HepG2 (cell line): ENCODE measurements around the gene ATP10A. TPM values are rescaled to one million over a fixed set of nuclear protein-coding genes. Genes with fewer than 3 reads are reported as not detected.

Experiments used
- ATAC-seq: fragments of 200-7000 bp; cut with Tn5 transposase; 3 replicates; pipeline ENCODE4 v1.9.1; 2020; ENCODE audit warnings: mild to moderate bottlenecking, moderate library complexity
- BruUV-seq: library from RNA; stranded (reverse); fragments of 400-500 nt; replicated peaks from 2 replicates; lab custom pipeline; 2021; lab: Mats Ljungman, UMichigan
- CTCF ChIA-PET: fragments of 300-600 bp; formaldehyde crosslinking; extraction: SDS; loops from one replicate; lab custom pipeline; 2021; ENCODE audit warnings: low total read pairs, inconsistent platforms, low intra/inter-chr PET ratio; lab: Yijun Ruan, JAX
- POLR2A ChIA-PET: fragments of 350-600 bp; sonication (Branson Sonifier 250); formaldehyde crosslinking; loops from one replicate; lab custom pipeline; 2020; ENCODE audit warnings: antibody characterized with exemption, inconsistent platforms; lab: Yijun Ruan, JAX
- DNase-seq: peaks from one replicate; pipeline ENCODE4 v3.0.0-alpha.2; 2015; ENCODE audit warnings: low spot score
- FAIRE-seq: peaks from 3 replicates; lab custom pipeline; 2011; peaks lifted over from hg19 to GRCh38; lab: Jason Lieb, UNC
- H2AFZ ChIP-seq: one replicate; pipeline ENCODE4 v1.6.1; 2011; ENCODE audit warnings: low read length, inconsistent platforms
- H3K27ac ChIP-seq: fragments of 300-600 bp; 3 replicates; pipeline ENCODE4 v1.8.0; 2011; ENCODE audit warnings: mixed run types, mild to moderate bottlenecking, mixed read lengths, low read length, inconsistent platforms; ENCODE audit not compliant: insufficient read depth; ENCODE audit errors: extremely low read length
- H3K27me3 ChIP-seq, 2 experiments: fragments of 200-600 bp in 1 of 2; 2 replicates in 1 of 2; 3 replicates in 1 of 2; pipeline versions ENCODE4 v1.6.0 to v1.8.0; 2011; ENCODE audit warnings: low read length in 2 of 2, mild to moderate bottlenecking in 2 of 2, moderate library complexity in 2 of 2, inconsistent platforms in 1 of 2; ENCODE audit not compliant: insufficient read depth in 2 of 2, control insufficient read depth in 1 of 2
- H3K36me3 ChIP-seq, 2 experiments: fragments of 200-600 bp in 1 of 2; replicated peaks in 1 of 2; 2 replicates in 1 of 2; 3 replicates in 1 of 2; pipeline versions ENCODE4 v1.5.1 to v1.8.0; 2011; ENCODE audit warnings: low read length in 2 of 2, inconsistent platforms in 1 of 2; ENCODE audit not compliant: insufficient read depth in 2 of 2, control insufficient read depth in 1 of 2
- H3K4me1 ChIP-seq: 2 replicates; pipeline ENCODE4 v1.5.1; 2012; ENCODE audit warnings: low read length, inconsistent platforms; ENCODE audit not compliant: insufficient read depth
- H3K4me2 ChIP-seq: 2 replicates; pipeline ENCODE4 v1.6.0; 2011; ENCODE audit warnings: low read depth, low read length, inconsistent platforms
- H3K4me3 ChIP-seq, 3 experiments: fragments of 200-600 bp in 1 of 3; sonication (generic), shearing (Covaris generic) in 1 of 3; replicated peaks in 1 of 3; 2 replicates each; pipeline ENCODE4 v1.5.1; 2011 to 2016; ENCODE audit warnings: low read length in 3 of 3, inconsistent platforms in 2 of 3, low read depth in 2 of 3, mild to moderate bottlenecking in 2 of 3, control low read depth in 1 of 3, mixed read lengths in 1 of 3; ENCODE audit not compliant: insufficient read depth in 1 of 3
- H3K79me2 ChIP-seq: one replicate; pipeline ENCODE4 v1.6.1; 2011; ENCODE audit warnings: low read length, inconsistent platforms; ENCODE audit not compliant: insufficient read depth
- H3K9ac ChIP-seq: 2 replicates; pipeline ENCODE4 v1.6.0; 2011; ENCODE audit warnings: mild to moderate bottlenecking, low read depth, low read length, inconsistent platforms; ENCODE audit not compliant: insufficient read depth
- H3K9me3 ChIP-seq: 2 replicates; pipeline ENCODE4 v1.5.1; 2012; ENCODE audit warnings: mild to moderate bottlenecking, low read length
- H4K20me1 ChIP-seq: 2 replicates; pipeline ENCODE4 v1.6.0; 2011; ENCODE audit warnings: inconsistent platforms, mild to moderate bottlenecking, low read length, moderate library complexity; ENCODE audit not compliant: insufficient read depth
- E2F1 ChIP-seq: sonication (generic); formaldehyde crosslinking; IDR thresholded peaks from 2 replicates; pipeline ENCODE4 v1.5.0; 2020; ENCODE audit warnings: missing genetic modification reagents
- GRHL1 ChIP-seq: sonication (generic); formaldehyde crosslinking; conservative IDR thresholded peaks from 2 replicates; pipeline ENCODE4 v1.8.0; 2022; ENCODE audit warnings: missing genetic modification reagents
- MYNN ChIP-seq: sonication (generic); formaldehyde crosslinking; IDR thresholded peaks from 2 replicates; pipeline ENCODE4 v1.4.0; 2020; ENCODE audit warnings: mild to moderate bottlenecking, low read depth, missing genetic modification reagents
- NFIB ChIP-seq: sonication (generic); formaldehyde crosslinking; IDR thresholded peaks from 2 replicates; pipeline ENCODE4 v1.9.0; 2021; ENCODE audit warnings: missing genetic modification reagents, mild to moderate bottlenecking, borderline replicate concordance
- POLR2A ChIP-seq, 2 experiments: IDR thresholded peaks; 2 replicates each; pipeline ENCODE4 v1.6.1; 2011; ENCODE audit warnings: low read depth in 2 of 2, low read length in 2 of 2, mild to moderate bottlenecking in 1 of 2, moderate library complexity in 1 of 2; ENCODE audit not compliant: insufficient read depth in 1 of 2
- TP53 ChIP-seq: sonication (generic); formaldehyde crosslinking; conservative IDR thresholded peaks from 2 replicates; pipeline ENCODE4 v1.4.0; 2020; ENCODE audit warnings: missing genetic modification reagents
- ZNF124 ChIP-seq: sonication (generic); formaldehyde crosslinking; IDR thresholded peaks from 2 replicates; pipeline ENCODE4 v1.4.0; 2020; ENCODE audit warnings: missing genetic modification reagents
- ZNF354B ChIP-seq: sonication (generic); formaldehyde crosslinking; IDR thresholded peaks from 2 replicates; pipeline ENCODE4 v1.8.0; 2022; ENCODE audit warnings: mild to moderate bottlenecking, missing genetic modification reagents
- ZNF441 ChIP-seq: sonication (generic); formaldehyde crosslinking; IDR thresholded peaks from 2 replicates; pipeline ENCODE4 v1.7.0; 2021; ENCODE audit warnings: missing genetic modification reagents, borderline replicate concordance
- ZNF549 ChIP-seq: sonication (generic); formaldehyde crosslinking; IDR thresholded peaks from 2 replicates; pipeline ENCODE4 v1.5.0; 2020; ENCODE audit warnings: missing genetic modification reagents
- ZNF674 ChIP-seq: sonication (generic); formaldehyde crosslinking; IDR thresholded peaks from 2 replicates; pipeline ENCODE4 v1.5.0; 2020; ENCODE audit warnings: low read depth, mild to moderate bottlenecking, missing genetic modification reagents
- ZNF713 ChIP-seq: sonication (generic); formaldehyde crosslinking; IDR thresholded peaks from 2 replicates; pipeline ENCODE4 v1.4.0; 2020; ENCODE audit warnings: mild to moderate bottlenecking, missing genetic modification reagents
- ZNF782 ChIP-seq: sonication (generic); formaldehyde crosslinking; IDR thresholded peaks from 2 replicates; pipeline ENCODE4 v1.4.0; 2020; ENCODE audit warnings: missing genetic modification reagents, mild to moderate bottlenecking, borderline replicate concordance
- WGBS: methylation state at CpG from one replicate; pipeline ENCODE4 v1.1.6; 2017; ENCODE audit warnings: low lambda C conversion rate; 5-methylcytosine and 5-hydroxymethylcytosine counted together
- in situ Hi-C: cut with HindIII; loops from 2 replicates; pipeline ENCODE4 v1.10.0; 2017; ENCODE audit warnings: low pct_unique_long_range_greater_than_20kb; ENCODE audit not compliant: extremely low pct_ligation_motif_present
- intact Hi-C: fragments of 100-400 bp; cut with micrococcal nuclease; formaldehyde crosslinking; loops from one replicate; pipeline ENCODE4 v1.10.0; 2022; ENCODE audit not compliant: unreplicated experiment
- polyA plus RNA-seq, 8 experiments: library from polyadenylated mRNA; depleted of rRNA in 3 of 8; stranded (reverse) in 7 of 8; unstranded in 1 of 8; fragments of >200 nt; fragmentation: Illumina TruSeq in 4 of 8; extraction: Trizol in 4 of 8; gene quantifications; 2 replicates each; pipeline versions ENCODE4 v1.2.1 to v1.2.3, GENCODE V29; 2011 to 2016; ENCODE audit warnings: low read depth in 4 of 8, missing spikeins in 1 of 8, mixed read lengths in 1 of 8; ENCODE audit not compliant: insufficient read depth in 1 of 8
- total RNA-seq, 5 experiments: library from RNA; depleted of rRNA; stranded (reverse); fragments of >200 nt; fragmentation: Illumina TruSeq; extraction: Trizol; gene quantifications; 2 replicates each; pipeline ENCODE4 v1.2.3, GENCODE V29; 2016; ENCODE audit warnings: low read depth in 1 of 5
- TF ChIP-seq, protein P1 (sequence below): sonication (generic); formaldehyde crosslinking; IDR thresholded peaks from 2 replicates; pipeline ENCODE4 v1.4.0; 2020; ENCODE audit warnings: missing genetic modification reagents
- TF ChIP-seq, protein P2 (sequence below): sonication (generic); formaldehyde crosslinking; IDR thresholded peaks from 2 replicates; pipeline ENCODE4 v1.8.0; 2022; ENCODE audit warnings: mild to moderate bottlenecking, missing genetic modification reagents, borderline replicate concordance

Gene ATP10A
- total and polyA plus RNA-seq, 2 of the 13 experiments (the other 11 are each of a cell fraction or from before 2014, with no cell fraction given), result 0.58 to 4.2 TPM

DNA sequence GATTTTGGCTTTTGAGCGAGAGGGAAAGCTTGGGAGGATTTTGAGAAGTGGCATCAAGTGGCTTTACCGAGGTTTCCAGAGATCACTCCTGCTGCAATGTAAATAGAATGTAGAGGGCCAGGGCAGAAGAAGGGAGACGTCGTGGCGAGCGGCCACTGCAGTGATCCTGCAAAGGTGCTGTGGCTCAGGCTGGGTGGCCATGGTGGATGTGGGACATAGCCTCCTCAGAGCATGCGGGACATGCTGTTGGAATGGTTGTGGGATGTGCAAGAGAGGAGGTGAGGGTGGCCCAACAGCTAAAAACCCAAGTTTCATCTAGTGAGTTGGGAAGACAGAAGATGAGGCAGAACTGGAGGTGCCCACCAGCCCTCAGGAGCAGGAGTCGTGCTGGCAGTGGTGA lies 3.1 kb upstream of the ATP10A start:
- intact Hi-C loops, result no loop called here
- no peak for DNase-seq
- H3K9me3 ChIP-seq, result no peaks in the 10 kb centered on the region
- no peak overlapping the region for H3K4me3 ChIP-seq
- H3K9ac ChIP-seq, result no peak overlapping the region
- POLR2A ChIA-PET, result no interaction called here
- H3K27me3 ChIP-seq, result peaks cover 2 to 19% of the 10 kb centered on the region in 2 experiments; a peak in 4 of 5 replicates
- in situ Hi-C loops, result no loop called here
- no peak overlapping the region for H3K27ac ChIP-seq
- no TSS peak for BruUV-seq
- 58% methylated on average over 8 of the region's 8 CpGs for WGBS
- no peaks in the 10 kb centered on the region for H3K4me1 ChIP-seq
- H3K36me3 ChIP-seq, result no peaks in the 10 kb centered on the region
- ATAC-seq, result no peak
- CTCF ChIA-PET, result no interaction called here
- no peaks in the 10 kb centered on the region for H4K20me1 ChIP-seq
- no peak for FAIRE-seq
- peaks cover 2% of the 10 kb centered on the region for H3K79me2 ChIP-seq
- no peak overlapping the region for H2AFZ ChIP-seq
- no peak for TF ChIP-seq NFIB (CRISPR knock-in tag)
- TF ChIP-seq MYNN, result no peak
- TF ChIP-seq, protein P1, sequence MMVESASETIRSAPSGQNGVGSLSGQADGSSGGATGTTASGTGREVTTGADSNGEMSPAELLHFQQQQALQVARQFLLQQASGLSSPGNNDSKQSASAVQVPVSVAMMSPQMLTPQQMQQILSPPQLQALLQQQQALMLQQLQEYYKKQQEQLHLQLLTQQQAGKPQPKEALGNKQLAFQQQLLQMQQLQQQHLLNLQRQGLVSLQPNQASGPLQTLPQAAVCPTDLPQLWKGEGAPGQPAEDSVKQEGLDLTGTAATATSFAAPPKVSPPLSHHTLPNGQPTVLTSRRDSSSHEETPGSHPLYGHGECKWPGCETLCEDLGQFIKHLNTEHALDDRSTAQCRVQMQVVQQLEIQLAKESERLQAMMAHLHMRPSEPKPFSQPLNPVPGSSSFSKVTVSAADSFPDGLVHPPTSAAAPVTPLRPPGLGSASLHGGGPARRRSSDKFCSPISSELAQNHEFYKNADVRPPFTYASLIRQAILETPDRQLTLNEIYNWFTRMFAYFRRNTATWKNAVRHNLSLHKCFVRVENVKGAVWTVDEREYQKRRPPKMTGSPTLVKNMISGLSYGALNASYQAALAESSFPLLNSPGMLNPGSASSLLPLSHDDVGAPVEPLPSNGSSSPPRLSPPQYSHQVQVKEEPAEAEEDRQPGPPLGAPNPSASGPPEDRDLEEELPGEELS (CRISPR knock-in tag), result no peak
- TF ChIP-seq ZNF124 (CRISPR knock-in tag), result no peak
- TF ChIP-seq ZNF782 (CRISPR knock-in tag), result no peak
- no peak for TF ChIP-seq ZNF441 (CRISPR knock-in tag)
- no peak for TF ChIP-seq TP53
- TF ChIP-seq GRHL1 (CRISPR knock-in tag), result no peak
- TF ChIP-seq, protein P2, sequence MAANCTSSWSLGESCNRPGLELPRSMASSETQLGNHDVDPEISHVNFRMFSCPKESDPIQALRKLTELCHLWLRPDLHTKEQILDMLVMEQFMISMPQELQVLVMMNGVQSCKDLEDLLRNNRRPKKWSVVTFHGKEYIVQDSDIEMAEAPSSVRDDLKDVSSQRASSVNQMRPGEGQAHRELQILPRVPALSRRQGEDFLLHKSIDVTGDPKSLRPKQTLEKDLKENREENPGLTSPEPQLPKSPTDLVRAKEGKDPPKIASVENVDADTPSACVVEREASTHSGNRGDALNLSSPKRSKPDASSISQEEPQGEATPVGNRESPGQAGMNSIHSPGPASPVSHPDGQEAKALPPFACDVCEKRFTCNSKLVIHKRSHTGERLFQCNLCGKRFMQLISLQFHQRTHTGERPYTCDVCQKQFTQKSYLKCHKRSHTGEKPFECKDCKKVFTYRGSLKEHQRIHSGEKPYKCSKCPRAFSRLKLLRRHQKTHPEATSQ (CRISPR knock-in tag), result no peak
- TF ChIP-seq E2F1, result no peak
- no peak for TF ChIP-seq ZNF674
- TF ChIP-seq POLR2A (IDR thresholded peaks at IDR 0.05; ENCODE audit: insufficient read depth in 1 of 2, low read depth in 2 of 2, low read length in 2 of 2), result no peak
- TF ChIP-seq ZNF549 (CRISPR knock-in tag), result no peak
- TF ChIP-seq ZNF354B (CRISPR knock-in tag), result no peak
- TF ChIP-seq ZNF713 (CRISPR knock-in tag), result no peak
- TF ChIP-seq, all 625 proteins: peak for 0
- H3K4me2 ChIP-seq, result no peak overlapping the region
